Activated CD4-positive, alpha-beta memory T cell treated with anti-CD3 and anti-CD28 coated beads, Interleukin-2, amount 10 ng/mL, durations not matched to agents 7 days and 5 days (primary cell): ENCODE measurements around the gene ZNF557. TPM values are rescaled to one million over a fixed set of nuclear protein-coding genes. Genes with fewer than 3 reads are reported as not detected.

Experiments
- CTCF ChIA-PET: fragments of 350-600 bp; sonication (Branson Sonifier 250); formaldehyde crosslinking; loops from one replicate; lab custom pipeline; 2021; ENCODE audit warnings: antibody characterized with exemption, inconsistent platforms; lab: Charles Lee
- POLR2A ChIA-PET: fragments of 350-600 bp; sonication (Branson Sonifier 250); formaldehyde crosslinking; loops from one replicate; lab custom pipeline; 2021; ENCODE audit warnings: antibody characterized with exemption; lab: Charles Lee
- DNase-seq: peaks from one replicate; pipeline ENCODE4 v3.0.0-alpha.2; 2020
- H3K27ac Mint-ChIP-seq: one replicate; pipeline ENCODE4 v1.8.0; 2021; ENCODE audit warnings: mild to moderate bottlenecking, mixed read lengths
- H3K27me3 Mint-ChIP-seq: one replicate; pipeline ENCODE4 v1.8.0; 2021; ENCODE audit warnings: mixed read lengths
- H3K36me3 Mint-ChIP-seq: one replicate; pipeline ENCODE4 v1.8.0; 2021; ENCODE audit warnings: low read depth, mixed read lengths
- H3K4me1 Mint-ChIP-seq: one replicate; pipeline ENCODE4 v1.8.0; 2021; ENCODE audit warnings: mixed read lengths
- H3K4me3 Mint-ChIP-seq: one replicate; pipeline ENCODE4 v1.8.0; 2021; ENCODE audit warnings: mild to moderate bottlenecking, mixed read lengths
- H3K9me3 Mint-ChIP-seq: one replicate; pipeline ENCODE4 v1.8.0; 2021; ENCODE audit warnings: mixed read lengths
- total RNA-seq, 2 experiments: library from RNA; stranded (reverse); gene quantifications; one replicate each; pipeline ENCODE4 v1.2.3, GENCODE V29; 2021

Gene ZNF557
- total RNA-seq, 2 experiments from 2014 or later: 12.9 to 13.4 TPM

DNA sequence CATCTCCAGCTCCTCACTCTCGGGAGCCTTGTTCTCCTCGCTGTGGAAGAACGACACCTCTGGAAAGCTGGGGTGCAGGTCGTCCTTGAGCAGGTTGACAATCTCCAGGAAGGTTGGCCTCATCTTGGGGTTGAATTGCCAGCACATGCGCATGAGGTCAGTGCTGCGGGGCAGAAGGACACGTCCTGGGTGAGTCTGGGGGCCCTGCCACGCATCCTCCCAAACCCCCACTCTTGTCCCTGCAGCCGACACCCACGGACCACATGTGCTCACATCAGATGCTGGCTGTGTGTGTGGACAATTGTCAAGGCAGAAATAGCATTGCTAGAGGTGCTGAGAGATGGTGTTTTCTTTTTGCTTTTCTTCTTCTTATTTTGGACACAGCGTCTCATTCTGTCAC lies 47.7 kb downstream of the ZNF557 start:
- ChIA-PET POLR2A (no interaction called here), CTCF (interaction anchor here (1.0 kb wide), 1 partner anchor 242 kb away, joined by 3 read pairs; no protein-coding TSS in a partner anchor)
- Mint-ChIP-seq H3K36me3 (no peaks in the 10 kb centered on the region), H3K27me3 (peaks cover 2% of the 10 kb centered on the region), H3K4me1 (no peaks in the 10 kb centered on the region), H3K9me3 (peaks cover 4% of the 10 kb centered on the region), H3K27ac (no peak overlapping the region), H3K4me3 (no peak overlapping the region)
- DNase-seq: no peak

DNA sequence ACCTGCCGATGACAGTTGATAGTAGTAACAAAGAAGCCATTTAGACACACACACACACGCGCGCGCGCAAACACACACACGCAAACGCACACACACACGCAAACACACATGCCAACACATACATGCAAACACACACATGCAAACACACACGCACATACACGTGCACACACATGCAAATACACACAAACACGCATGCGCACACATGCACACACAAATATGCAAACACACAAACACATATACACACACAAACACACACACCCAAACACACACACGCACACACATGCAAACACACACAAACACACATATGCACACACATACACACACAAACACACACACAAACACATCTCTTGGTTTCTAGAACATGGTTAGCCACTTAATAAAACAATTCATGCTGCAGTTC lies 50.1 kb downstream of the ZNF557 start:
- no peaks in the 10 kb centered on the region for H3K4me1 Mint-ChIP-seq
- DNase-seq: no peak
- CTCF ChIA-PET: no interaction called here
- H3K27me3 Mint-ChIP-seq: no peaks in the 10 kb centered on the region
- no peak overlapping the region for H3K4me3 Mint-ChIP-seq
- H3K9me3 Mint-ChIP-seq: peaks cover 6% of the 10 kb centered on the region
- peaks cover under 1% of the 10 kb centered on the region for H3K36me3 Mint-ChIP-seq
- POLR2A ChIA-PET: no interaction called here
- H3K27ac Mint-ChIP-seq: no peak overlapping the region

DNA sequence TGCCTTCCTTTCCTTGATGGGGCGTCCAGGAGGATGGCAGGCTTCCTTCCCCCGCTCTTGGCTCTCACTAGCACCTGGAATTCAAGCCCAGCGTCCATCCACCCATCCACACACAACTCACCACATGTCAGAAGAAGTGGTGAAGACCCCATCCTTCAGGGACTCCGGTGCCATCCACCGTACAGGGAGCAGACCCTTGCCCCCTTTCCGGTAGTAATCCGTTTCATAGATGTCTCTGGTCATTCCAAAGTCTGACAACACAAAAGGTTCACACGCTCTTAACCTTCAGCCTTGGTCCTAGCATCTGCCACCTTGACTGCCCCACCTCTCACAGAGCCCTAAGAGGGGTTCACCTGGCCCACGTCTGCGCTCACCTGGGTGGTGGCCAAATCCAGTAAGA lies 51.0 kb downstream of the ZNF557 start:
- POLR2A ChIA-PET: no interaction called here
- DNase-seq: no peak
- CTCF ChIA-PET: no interaction called here
- Mint-ChIP-seq H3K36me3 (peaks cover 2% of the 10 kb centered on the region), H3K27ac (no peak overlapping the region), H3K4me1 (no peaks in the 10 kb centered on the region), H3K4me3 (no peak overlapping the region), H3K9me3 (peaks cover 12% of the 10 kb centered on the region), H3K27me3 (no peaks in the 10 kb centered on the region)

DNA sequence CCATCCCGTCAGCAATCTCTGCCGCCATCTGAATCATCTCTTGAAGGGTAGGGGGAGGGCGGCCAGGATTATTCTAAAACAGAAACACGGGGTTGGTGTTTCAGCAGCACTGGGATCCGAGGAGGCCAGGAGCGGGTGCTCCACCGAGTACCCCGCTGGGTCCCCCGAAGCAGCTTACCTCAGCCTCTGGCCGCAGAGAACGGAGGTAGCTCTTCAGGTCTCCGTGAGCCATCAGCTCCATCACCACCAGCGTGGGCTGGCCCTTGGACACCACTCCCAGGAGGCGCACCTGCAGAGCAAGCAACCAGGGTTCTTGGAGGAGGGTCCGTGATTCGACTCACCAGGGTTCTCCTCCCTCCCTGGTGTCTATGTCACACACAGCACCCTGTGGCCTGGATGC lies 53.2 kb downstream of the ZNF557 start:
- Mint-ChIP-seq H3K27ac (no peak overlapping the region), H3K4me3 (no peak overlapping the region), H3K36me3 (peaks cover 2% of the 10 kb centered on the region), H3K27me3 (no peaks in the 10 kb centered on the region), H3K4me1 (no peaks in the 10 kb centered on the region), H3K9me3 (peaks cover 13% of the 10 kb centered on the region)
- ChIA-PET POLR2A (no interaction called here), CTCF (no interaction called here)
- no peak for DNase-seq

DNA sequence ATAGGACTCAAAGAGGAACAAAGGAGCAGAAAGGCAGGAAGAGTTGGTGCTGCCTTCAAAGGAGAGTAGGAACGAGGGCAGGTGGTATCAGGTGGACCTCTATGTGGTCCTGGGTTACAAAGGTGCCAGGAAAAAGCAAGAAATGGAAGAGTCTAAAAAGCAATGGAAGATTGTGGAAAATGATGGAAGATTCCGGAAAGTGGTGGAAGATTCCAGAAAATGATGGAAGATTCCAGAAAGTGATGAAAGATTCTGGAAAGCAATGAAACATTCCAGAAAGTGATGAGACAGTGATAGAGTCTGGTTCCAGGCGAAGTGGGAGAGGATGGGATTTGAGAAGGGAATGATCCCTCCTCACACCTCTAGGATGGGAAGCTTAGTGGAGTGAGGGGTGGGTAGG lies 55.3 kb downstream of the ZNF557 start:
- peaks cover 2% of the 10 kb centered on the region for H3K36me3 Mint-ChIP-seq
- POLR2A ChIA-PET: no interaction called here
- H3K9me3 Mint-ChIP-seq: peaks cover 8% of the 10 kb centered on the region
- CTCF ChIA-PET: no interaction called here
- no peaks in the 10 kb centered on the region for H3K4me1 Mint-ChIP-seq
- no peak for DNase-seq
- H3K4me3 Mint-ChIP-seq: no peak overlapping the region
- H3K27ac Mint-ChIP-seq: no peak overlapping the region
- H3K27me3 Mint-ChIP-seq: no peaks in the 10 kb centered on the region

DNA sequence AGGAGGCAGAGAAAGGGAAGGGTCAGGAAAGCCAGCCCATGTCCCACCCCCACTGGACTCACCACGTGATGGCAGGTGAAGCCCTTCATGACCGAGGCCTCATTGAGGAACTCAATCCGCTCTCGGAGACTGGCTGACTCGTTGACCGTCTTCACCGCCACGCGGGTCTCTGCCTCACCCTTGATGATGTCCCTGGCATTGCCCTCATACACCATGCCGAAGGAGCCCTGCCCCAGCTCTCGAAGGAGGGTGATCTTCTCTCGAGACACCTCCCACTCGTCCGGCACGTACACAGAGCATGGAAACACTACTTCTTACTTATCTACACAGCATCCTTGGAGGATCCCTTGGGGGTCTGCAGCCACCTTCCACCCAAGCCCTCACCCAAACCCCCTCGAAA lies 55.7 kb downstream of the ZNF557 start:
- H3K27me3 Mint-ChIP-seq: no peaks in the 10 kb centered on the region
- POLR2A ChIA-PET: no interaction called here
- no peaks in the 10 kb centered on the region for H3K4me1 Mint-ChIP-seq
- H3K27ac Mint-ChIP-seq: no peak overlapping the region
- CTCF ChIA-PET: no interaction called here
- no peak overlapping the region for H3K4me3 Mint-ChIP-seq
- peaks cover 11% of the 10 kb centered on the region for H3K9me3 Mint-ChIP-seq
- peaks cover 2% of the 10 kb centered on the region for H3K36me3 Mint-ChIP-seq
- no peak for DNase-seq

DNA sequence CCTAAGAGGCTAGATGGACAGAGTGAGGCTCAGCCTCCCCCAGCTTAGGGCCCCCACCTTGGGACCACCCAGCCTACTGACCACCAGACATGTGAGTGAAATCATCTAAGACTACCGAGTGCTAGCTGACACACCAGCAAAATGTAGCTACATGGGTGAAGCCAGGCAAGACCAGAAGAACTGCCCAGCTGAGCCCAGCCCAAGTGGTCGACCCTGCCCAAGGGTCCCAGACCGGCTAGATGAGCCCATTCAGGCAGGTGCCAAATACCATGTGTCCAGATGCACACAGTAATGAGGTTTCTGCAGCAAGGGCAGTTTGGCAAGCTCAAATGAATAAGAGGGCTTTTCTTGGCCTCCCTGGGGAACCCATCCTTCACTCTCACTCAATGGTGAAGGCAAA lies 56.6 kb downstream of the ZNF557 start:
- POLR2A ChIA-PET: no interaction called here
- Mint-ChIP-seq H3K27me3 (no peaks in the 10 kb centered on the region), H3K36me3 (peaks cover 2% of the 10 kb centered on the region), H3K9me3 (peaks cover 11% of the 10 kb centered on the region), H3K27ac (no peak overlapping the region), H3K4me3 (no peak overlapping the region), H3K4me1 (no peaks in the 10 kb centered on the region)
- CTCF ChIA-PET: no interaction called here
- no peak for DNase-seq

DNA sequence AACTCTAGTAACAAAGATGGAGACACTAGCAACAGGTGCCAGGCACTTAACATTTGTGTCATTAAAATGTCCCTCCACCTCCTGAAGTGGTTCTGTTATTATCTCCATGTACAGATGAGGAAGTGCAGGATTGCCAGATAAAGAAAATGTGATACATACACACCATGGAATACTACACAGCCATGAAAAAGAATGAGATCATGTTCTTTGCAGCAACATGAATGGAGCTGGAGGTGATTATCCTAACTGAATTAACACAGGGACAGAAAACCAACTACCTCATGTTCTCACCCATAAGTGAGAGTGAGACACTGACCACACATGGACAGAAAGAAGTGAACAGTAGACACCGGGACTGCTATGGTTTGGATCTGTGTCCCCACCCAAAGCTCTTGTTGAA lies 60.5 kb downstream of the ZNF557 start:
- POLR2A ChIA-PET: no interaction called here
- Mint-ChIP-seq H3K4me1 (no peaks in the 10 kb centered on the region), H3K36me3 (no peaks in the 10 kb centered on the region), H3K27me3 (no peaks in the 10 kb centered on the region), H3K27ac (no peak overlapping the region), H3K4me3 (no peak overlapping the region), H3K9me3 (peaks cover 6% of the 10 kb centered on the region)
- no peak for DNase-seq
- CTCF ChIA-PET: interaction anchor here (1.2 kb wide), 1 partner anchor 28 kb away, joined by 3 read pairs; no protein-coding TSS in a partner anchor

DNA sequence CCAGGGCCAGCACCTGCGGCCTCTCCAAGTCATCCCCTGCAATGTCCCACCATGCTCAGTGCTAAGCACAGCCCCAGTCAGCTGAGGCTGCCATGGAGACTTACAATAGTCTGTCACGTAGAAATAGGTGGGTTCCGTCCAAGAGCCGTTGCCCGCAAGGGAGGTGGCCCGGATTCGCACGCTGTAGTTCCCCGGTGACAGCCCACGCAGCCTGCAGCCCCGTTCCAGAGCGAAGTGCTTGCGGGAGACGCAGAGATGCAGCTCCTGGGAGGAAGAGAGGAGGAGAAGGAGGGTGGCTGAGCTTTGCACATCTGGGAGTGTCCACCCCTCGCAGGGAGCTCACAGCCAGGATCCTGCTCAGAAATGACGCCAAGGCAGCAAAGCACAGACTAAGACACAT lies 62.6 kb downstream of the ZNF557 start:
- Mint-ChIP-seq H3K4me1 (no peaks in the 10 kb centered on the region), H3K27ac (no peak overlapping the region)
- DNase-seq: no peak

DNA sequence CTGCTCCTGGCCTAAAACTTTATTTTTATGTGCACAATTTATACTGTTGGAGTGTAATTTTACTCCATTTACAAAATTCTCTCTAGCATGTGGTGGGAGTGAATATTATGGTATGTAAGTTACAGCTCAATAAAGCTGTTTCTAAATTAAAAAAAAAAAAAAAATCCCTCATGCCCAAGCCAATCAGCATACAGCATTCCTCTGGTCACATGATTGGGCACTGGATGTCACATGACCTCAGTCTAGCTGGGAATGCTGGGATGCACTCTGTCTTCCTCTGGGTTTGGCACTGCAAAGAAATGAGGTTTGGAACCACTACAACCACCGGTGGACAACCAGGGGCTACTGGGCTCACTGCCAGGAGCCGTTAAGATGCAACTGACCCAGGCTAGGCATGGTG lies 67.6 kb downstream of the ZNF557 start:
- ChIA-PET POLR2A (no interaction called here), CTCF (interaction anchor here (0.6 kb wide), 1 partner anchor 13 kb away, joined by 3 read pairs; no protein-coding TSS in a partner anchor)
- Mint-ChIP-seq H3K36me3 (no peaks in the 10 kb centered on the region), H3K4me1 (no peaks in the 10 kb centered on the region), H3K9me3 (no peaks in the 10 kb centered on the region), H3K27me3 (no peaks in the 10 kb centered on the region), H3K27ac (no peak overlapping the region), H3K4me3 (no peak overlapping the region)
- DNase-seq: no peak

More for the DNA sequence above, 62.6 kb downstream of the ZNF557 start:
- Mint-ChIP-seq H3K36me3 (no peaks in the 10 kb centered on the region), H3K9me3 (peaks cover 2% of the 10 kb centered on the region), H3K4me3 (no peak overlapping the region), H3K27me3 (no peaks in the 10 kb centered on the region)
- ChIA-PET POLR2A (no interaction called here), CTCF (no interaction called here)

Other genes starting within 250 kb of the ZNF557 start
- gene ADGRE1, start 182.1 kb upstream of the ZNF557 start, total RNA-seq: 1 to 10 TPM; 1.4 to 1.8 TPM
- not detected for gene MBD3L2B, start 48.3 kb upstream of the ZNF557 start, total RNA-seq
- not detected for gene MBD3L5, start 39.1 kb upstream of the ZNF557 start, total RNA-seq
- not detected for gene MBD3L4, start 29.5 kb upstream of the ZNF557 start, total RNA-seq
- not detected for gene MBD3L2, start 20.4 kb upstream of the ZNF557 start, total RNA-seq
- not detected for gene MBD3L3, start 11.0 kb upstream of the ZNF557 start, total RNA-seq
- gene INSR, start 224.7 kb downstream of the ZNF557 start, total RNA-seq: 1 to 10 TPM in 1 of 2 experiments, under 1 TPM in 1; 0.90 to 1.3 TPM